GM12874 (cell line): ENCODE results near the gene PPARD.

Experiments used
- CTCF ChIP-seq: IDR thresholded peaks from 2 replicates; pipeline ENCODE4 v1.5.1; 2011; ENCODE audit warnings: low read depth, mild to moderate bottlenecking, control low read depth, low read length, moderate library complexity; ENCODE audit not compliant: insufficient read depth

The PPARD gene

GRCh38 chr6:35341557-35341956 lies 801 bp upstream of the PPARD start:
- no peak for TF ChIP-seq CTCF

- TF ChIP-seq CTCF = no peak
Observed at GRCh38 chr6:35343092-35343834, 905 bp downstream of the PPARD start.

GRCh38 chr6:35343835-35344550 lies 1.6 kb downstream of the PPARD start:
- TF ChIP-seq CTCF = no peak

GRCh38 chr6:35351422-35351821 lies 9.1 kb downstream of the PPARD start:
- TF ChIP-seq CTCF = no peak

- TF ChIP-seq CTCF = no peak
Observed at GRCh38 chr6:35352735-35353134, 10.4 kb downstream of the PPARD start.

GRCh38 chr6:35354361-35355135 lies 12.2 kb downstream of the PPARD start:
- TF ChIP-seq CTCF = no peak

- TF ChIP-seq CTCF = no peak
Observed at GRCh38 chr6:35356391-35356790, 14.0 kb downstream of the PPARD start.
